Nephron progenitor cell (in vitro differentiated cells): ENCODE results near the gene USP22.

Experiments
- DNase-seq: peaks from one replicate; pipeline ENCODE4 v3.0.0; 2021
- H3K27ac Mint-ChIP-seq: 2 replicates; pipeline ENCODE4 v1.8.0; 2021; ENCODE audit warnings: mild to moderate bottlenecking, moderate library complexity, mixed read lengths
- H3K27me3 Mint-ChIP-seq: 2 replicates; pipeline ENCODE4 v1.8.0; 2021; ENCODE audit warnings: mild to moderate bottlenecking, low read depth, mixed read lengths; ENCODE audit not compliant: poor library complexity
- H3K36me3 Mint-ChIP-seq: 2 replicates; pipeline ENCODE4 v1.8.0; 2021; ENCODE audit warnings: low read depth, mixed read lengths
- H3K4me1 Mint-ChIP-seq: 2 replicates; pipeline ENCODE4 v1.8.0; 2021; ENCODE audit warnings: mixed read lengths
- H3K4me3 Mint-ChIP-seq: 2 replicates; pipeline ENCODE4 v1.8.0; 2021; ENCODE audit warnings: mild to moderate bottlenecking, moderate library complexity, mixed read lengths
- H3K9me3 Mint-ChIP-seq: 2 replicates; pipeline ENCODE4 v1.8.0; 2021; ENCODE audit warnings: mild to moderate bottlenecking, moderate library complexity, mixed read lengths
- CTCF ChIP-seq: fragments of 200-600 bp; sonication (generic); IDR thresholded peaks from 2 replicates; pipeline ENCODE4 v1.5.0; 2021; ENCODE audit warnings: antibody characterized with exemption

The USP22 gene

DNA sequence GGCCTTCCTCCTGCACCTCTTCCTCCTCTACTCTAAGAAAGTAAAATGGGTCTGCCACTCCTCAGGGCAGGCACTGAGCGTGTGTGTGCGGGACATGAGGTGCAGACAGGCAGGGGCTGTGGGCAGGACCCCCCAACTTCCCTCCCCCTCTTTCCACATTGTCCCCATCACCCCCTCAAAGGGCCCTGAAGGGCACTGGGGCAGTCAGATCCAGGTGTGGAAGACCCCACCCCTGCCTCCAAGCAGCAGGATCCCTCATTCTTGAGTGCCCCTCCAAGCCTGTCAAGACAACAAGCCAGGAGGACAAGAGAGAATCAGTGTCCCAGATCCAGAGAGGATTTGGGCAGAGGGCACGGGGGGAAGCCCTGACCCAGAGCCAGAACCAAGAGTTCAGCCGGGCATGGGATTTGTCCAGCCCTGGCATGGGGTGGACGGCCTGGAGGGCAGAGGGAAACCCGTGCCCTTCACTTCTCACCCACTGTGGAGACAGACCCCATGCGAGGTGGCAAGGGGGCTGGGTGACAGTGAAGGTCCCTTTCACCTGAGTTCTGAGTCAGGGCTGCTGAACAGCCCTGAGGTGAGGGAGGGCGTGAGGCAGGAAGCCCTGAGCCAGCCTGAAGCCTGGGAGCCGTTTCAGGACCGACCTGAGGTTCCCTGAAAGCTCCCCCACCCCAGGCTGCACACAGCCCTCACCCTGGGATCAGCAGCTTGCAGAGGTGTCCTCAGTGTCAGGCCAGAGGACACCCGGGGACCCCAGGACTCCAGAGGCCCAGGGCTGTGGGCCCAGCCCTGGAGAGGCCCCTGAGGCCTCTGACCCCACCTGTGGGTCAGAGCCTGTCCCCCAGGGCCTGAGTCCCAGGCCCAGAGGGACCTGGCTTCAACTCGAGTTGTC is 45.8 kb downstream of the USP22 start:
- Mint-ChIP-seq H3K4me1 (peaks cover 29% of the 10 kb centered on the region), H3K36me3 (peaks cover 29% of the 10 kb centered on the region), H3K27ac (peak overlapping the region; percentile 61), H3K9me3 (no peaks in the 10 kb centered on the region), H3K27me3 (no peaks in the 10 kb centered on the region), H3K4me3 (no peak overlapping the region)
- no peak for DNase-seq
- TF ChIP-seq CTCF: no peak

GRCh38 chr17:20995873-20996723 is 46.7 kb downstream of the USP22 start:
- Mint-ChIP-seq H3K27ac (peak overlapping the region; percentile 61), H3K4me3 (no peak overlapping the region)

DNA sequence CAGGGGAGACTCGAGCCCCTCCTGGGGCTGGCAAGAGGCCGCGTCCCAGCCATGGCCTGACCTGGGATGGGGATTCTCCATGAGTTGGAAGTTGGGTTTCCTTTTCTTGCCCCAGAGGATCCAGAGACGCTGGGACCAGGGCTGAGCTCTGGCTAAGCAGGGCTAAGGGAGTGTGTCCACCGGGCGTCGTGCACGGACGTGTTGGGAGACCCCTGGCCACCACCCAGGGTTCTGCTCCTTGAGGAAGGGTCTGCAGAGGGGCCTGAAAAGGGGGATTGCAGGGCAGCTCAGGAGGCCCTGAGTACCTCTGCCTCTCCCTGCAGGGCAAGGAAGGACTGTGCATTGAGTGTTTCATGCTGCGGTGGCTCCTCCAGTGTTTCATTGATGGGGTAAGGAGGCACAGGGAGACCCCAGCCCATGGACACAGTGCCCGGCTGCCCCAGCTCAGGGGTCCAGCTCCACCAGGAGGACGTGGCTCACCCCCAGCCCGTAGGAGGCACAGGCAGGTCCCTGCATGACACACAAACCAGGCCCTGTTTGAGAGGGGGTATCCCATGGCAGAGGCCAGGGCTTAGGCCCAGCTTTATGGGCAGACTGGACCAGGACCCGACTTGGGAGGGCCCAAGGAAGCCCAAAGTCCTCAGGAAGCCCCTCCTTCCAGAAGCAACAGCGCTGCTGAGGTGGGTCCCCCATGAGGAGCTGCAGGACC is 47.5 kb downstream of the USP22 start:
- no peaks in the 10 kb centered on the region for H3K9me3 Mint-ChIP-seq
- TF ChIP-seq CTCF: no peak
- peaks cover 19% of the 10 kb centered on the region for H3K36me3 Mint-ChIP-seq
- H3K27ac Mint-ChIP-seq: no peak overlapping the region
- no peak for DNase-seq
- H3K4me3 Mint-ChIP-seq: no peak overlapping the region
- H3K4me1 Mint-ChIP-seq: peaks cover 25% of the 10 kb centered on the region
- H3K27me3 Mint-ChIP-seq: no peaks in the 10 kb centered on the region

More at GRCh38 chr17:20995873-20996723, 46.7 kb downstream of the USP22 start:
- Mint-ChIP-seq H3K36me3 (peaks cover 21% of the 10 kb centered on the region), H3K4me1 (peaks cover 23% of the 10 kb centered on the region), H3K9me3 (no peaks in the 10 kb centered on the region), H3K27me3 (no peaks in the 10 kb centered on the region)
- no peak for DNase-seq
- TF ChIP-seq CTCF: no peak

DNA sequence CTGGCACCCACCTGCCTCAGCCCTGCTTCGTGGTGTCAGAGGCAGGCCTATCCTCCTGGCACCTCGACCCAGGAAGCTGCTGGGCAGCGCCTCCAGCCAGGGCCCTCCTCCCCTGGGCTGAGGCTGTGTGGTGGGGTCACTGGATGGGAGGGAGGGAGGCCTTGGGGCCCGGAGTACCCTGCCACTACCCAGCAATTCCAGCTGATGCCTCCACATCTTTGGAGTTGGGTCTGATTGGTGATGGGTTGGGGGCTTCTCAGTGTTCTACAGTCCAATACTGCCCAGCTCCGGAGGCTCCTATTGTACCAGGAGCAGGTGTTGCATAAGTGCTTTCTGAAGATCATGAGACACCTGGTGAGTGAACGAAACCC is 48.0 kb downstream of the USP22 start:
- Mint-ChIP-seq H3K27ac (no peak overlapping the region), H3K27me3 (peaks cover under 1% of the 10 kb centered on the region), H3K36me3 (peaks cover 19% of the 10 kb centered on the region), H3K4me3 (no peak overlapping the region), H3K4me1 (peaks cover 29% of the 10 kb centered on the region), H3K9me3 (no peaks in the 10 kb centered on the region)
- no peak for DNase-seq
- TF ChIP-seq CTCF: no peak

- peaks cover 13% of the 10 kb centered on the region for H3K36me3 Mint-ChIP-seq
- H3K27ac Mint-ChIP-seq: peak overlapping the region; percentile 49
- no peak for TF ChIP-seq CTCF
- H3K4me3 Mint-ChIP-seq: no peak overlapping the region
- H3K27me3 Mint-ChIP-seq: peaks cover 3% of the 10 kb centered on the region
- no peaks in the 10 kb centered on the region for H3K9me3 Mint-ChIP-seq
- peaks cover 30% of the 10 kb centered on the region for H3K4me1 Mint-ChIP-seq
- DNase-seq: no peak
These were observed 48.7 kb downstream of the USP22 start for GRCh38 chr17:20993863-20994778.
